Neuronal stem cell (in vitro differentiated cells): ENCODE data around the gene ADTRP.

Experiments used
- DNase-seq: peaks from one replicate; pipeline ENCODE4 v3.0.0-alpha.2; 2013; ENCODE audit warnings: low spot score
- H2AFZ ChIP-seq: one replicate; pipeline ENCODE4 v1.6.1; 2013; ENCODE audit warnings: mild to moderate bottlenecking, low read length, inconsistent platforms
- H2AK5ac ChIP-seq: 2 replicates; pipeline ENCODE4 v1.6.1; 2013; ENCODE audit warnings: low read depth, mild to moderate bottlenecking, inconsistent platforms, low read length, moderate library complexity, mixed read lengths
- H2BK120ac ChIP-seq: 2 replicates; pipeline ENCODE4 v1.6.1; 2013; ENCODE audit warnings: low read depth, mild to moderate bottlenecking, inconsistent platforms, low read length, moderate library complexity, mixed read lengths
- H2BK12ac ChIP-seq: one replicate; pipeline ENCODE4 v1.6.1; 2013; ENCODE audit warnings: low read length, inconsistent platforms
- H2BK15ac ChIP-seq: 2 replicates; pipeline ENCODE4 v1.6.1; 2013; ENCODE audit warnings: mild to moderate bottlenecking, low read length, inconsistent platforms, mixed read lengths
- H2BK5ac ChIP-seq: one replicate; pipeline ENCODE4 v1.6.1; 2013; ENCODE audit warnings: inconsistent platforms, mild to moderate bottlenecking, low read length, moderate library complexity
- H3K14ac ChIP-seq: one replicate; pipeline ENCODE4 v1.6.1; 2013; ENCODE audit warnings: low read length, inconsistent platforms
- H3K18ac ChIP-seq: 2 replicates; pipeline ENCODE4 v1.6.1; 2013; ENCODE audit warnings: low read length, inconsistent platforms
- H3K23ac ChIP-seq: 2 replicates; pipeline ENCODE4 v1.6.1; 2013; ENCODE audit warnings: low read depth, mild to moderate bottlenecking, mixed read lengths, low read length, inconsistent platforms; ENCODE audit not compliant: poor library complexity
- H3K27ac ChIP-seq: replicated peaks from 3 replicates; pipeline ENCODE4 v1.5.1; 2013; ENCODE audit warnings: low read length, inconsistent platforms
- H3K27me3 ChIP-seq, 3 experiments: 2 replicates each; pipeline ENCODE4 v1.6.1; 2013; ENCODE audit warnings: low read length in 3 of 3, mild to moderate bottlenecking in 2 of 3, inconsistent platforms in 1 of 3, low read depth in 1 of 3, mixed read lengths in 1 of 3, moderate library complexity in 1 of 3; ENCODE audit not compliant: control insufficient read depth in 3 of 3, insufficient read depth in 3 of 3
- H3K36me3 ChIP-seq, 2 donors: replicated peaks in 1 of 2; 2 replicates each; pipeline ENCODE4 v1.6.1; 2013; ENCODE audit warnings: low read length in 2 of 2; ENCODE audit not compliant: control insufficient read depth in 2 of 2, insufficient read depth in 2 of 2
- H3K4ac ChIP-seq: 2 replicates; pipeline ENCODE4 v1.6.1; 2013; ENCODE audit warnings: inconsistent platforms, mild to moderate bottlenecking, low read length, moderate library complexity
- H3K4me1 ChIP-seq, 2 donors: 1 replicate in 1 of 2; 2 replicates in 1 of 2; pipeline ENCODE4 v1.6.1; 2013; ENCODE audit warnings: low read length in 2 of 2, low read depth in 1 of 2; ENCODE audit not compliant: control insufficient read depth in 2 of 2, insufficient read depth in 1 of 2
- H3K4me2 ChIP-seq: one replicate; pipeline ENCODE4 v1.6.1; 2013; ENCODE audit warnings: mild to moderate bottlenecking, low read length, inconsistent platforms; ENCODE audit not compliant: insufficient read depth, poor library complexity, severe bottlenecking
- H3K4me3 ChIP-seq, 2 donors: 2 replicates each; pipeline ENCODE4 v1.5.1; 2013; ENCODE audit warnings: low read length in 2 of 2, mild to moderate bottlenecking in 2 of 2, inconsistent platforms in 1 of 2, moderate library complexity in 1 of 2
- H3K79me1 ChIP-seq: one replicate; pipeline ENCODE4 v1.6.1; 2013; ENCODE audit warnings: low read depth, mild to moderate bottlenecking, inconsistent platforms, low read length, moderate library complexity
- H3K9ac ChIP-seq: one replicate; pipeline ENCODE4 v1.6.1; 2013; ENCODE audit warnings: mild to moderate bottlenecking, low read depth, low read length, inconsistent platforms; ENCODE audit not compliant: poor library complexity
- H3K9me3 ChIP-seq, 2 donors: replicated peaks in 1 of 2; 2 replicates each; pipeline versions ENCODE3 to v1.6.1; 2013; ENCODE audit warnings: low read length in 2 of 2, mild to moderate bottlenecking in 2 of 2, inconsistent platforms in 1 of 2, low read depth in 1 of 2, mixed read lengths in 1 of 2, moderate library complexity in 1 of 2; ENCODE audit not compliant: control insufficient read depth in 2 of 2, insufficient read depth in 1 of 2
- H4K8ac ChIP-seq: one replicate; pipeline ENCODE4 v1.6.1; 2013; ENCODE audit warnings: low read depth, mild to moderate bottlenecking, inconsistent platforms, low read length, moderate library complexity
- H4K91ac ChIP-seq: one replicate; pipeline ENCODE4 v1.6.1; 2013; ENCODE audit warnings: low read length, low read depth, mild to moderate bottlenecking, inconsistent platforms; ENCODE audit not compliant: poor library complexity
- WGBS, 2 donors: extraction: QIAGEN DNeasy Blood & Tissue Kit; methylation state at CpG; one replicate each; pipeline ENCODE4 v1.1.7; 2013; ENCODE audit warnings: missing lambda C conversion rate in 2 of 2, mixed read lengths in 1 of 2; ENCODE audit not compliant: insufficient read length in 2 of 2, insufficient replicate concordance in 1 of 2; ENCODE audit errors: extremely low coverage in 2 of 2; 5-methylcytosine and 5-hydroxymethylcytosine counted together

ADTRP gene

GRCh38 chr6:11821781-11822180, 43.2 kb upstream of the ADTRP start:
- Histone ChIP-seq H3K9me3 (peaks cover 0 to 3% of the 10 kb centered on the region in 2 donors), H2AFZ (no peak overlapping the region), H3K23ac (no peak overlapping the region), H4K8ac (no peak overlapping the region), H3K9ac (no peak overlapping the region), H2BK120ac (no peak overlapping the region), H3K14ac (no peak overlapping the region), H2BK12ac (no peak overlapping the region), H2AK5ac (no peak overlapping the region), H3K4me1 (no peaks in the 10 kb centered on the region), H3K4me2 (no peak overlapping the region), H3K4ac (no peak overlapping the region), H3K27me3 (no peaks in the 10 kb centered on the region), H3K18ac (no peak overlapping the region), H3K4me3 (no peak overlapping the region), H4K91ac (no peak overlapping the region), H2BK15ac (no peak overlapping the region), H3K79me1 (no peaks in the 10 kb centered on the region), H3K27ac (no peak overlapping the region), H2BK5ac (no peak overlapping the region), H3K36me3 (no peaks in the 10 kb centered on the region)
- WGBS, 2 donors, result no CpG with 5 or more reads among the region's 3 CpGs
- DNase-seq, result no peak

DNA sequence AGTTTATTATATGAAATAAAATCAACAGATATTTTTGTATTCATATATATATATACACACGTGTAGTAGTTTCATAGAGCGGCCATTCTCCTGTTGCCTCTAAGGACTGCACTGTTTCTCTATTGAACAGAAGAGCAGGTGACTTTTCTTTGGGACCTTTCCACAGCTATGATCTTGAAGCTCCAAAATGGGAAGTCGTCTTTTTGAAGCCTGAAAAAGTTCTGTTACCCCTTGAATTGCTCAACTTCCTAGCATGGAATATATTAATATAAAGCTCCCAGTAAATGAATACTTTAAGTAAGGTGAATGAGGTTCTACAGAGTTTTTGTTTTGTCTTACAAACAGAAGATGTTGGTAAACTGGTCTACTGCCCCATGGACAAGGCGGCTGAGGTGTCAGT, 42.2 kb upstream of the ADTRP start:
- H2BK120ac ChIP-seq, result no peak overlapping the region
- H3K9me3 ChIP-seq, result peaks cover 0 to 3% of the 10 kb centered on the region in 2 donors
- H2BK12ac ChIP-seq, result no peak overlapping the region
- no peak overlapping the region for H3K9ac ChIP-seq
- H2BK5ac ChIP-seq, result no peak overlapping the region
- no peak overlapping the region for H4K91ac ChIP-seq
- H3K14ac ChIP-seq, result no peak overlapping the region
- H3K23ac ChIP-seq, result no peak overlapping the region
- H3K27ac ChIP-seq, result no peak overlapping the region
- H3K27me3 ChIP-seq, result no peaks in the 10 kb centered on the region
- no peak overlapping the region for H3K4me3 ChIP-seq
- H3K79me1 ChIP-seq, result no peaks in the 10 kb centered on the region
- no peak overlapping the region for H2BK15ac ChIP-seq
- no CpG with 5 or more reads among the region's 4 CpGs for WGBS, 2 donors
- no peak overlapping the region for H3K18ac ChIP-seq
- no peak overlapping the region for H4K8ac ChIP-seq
- H3K4me1 ChIP-seq, result no peaks in the 10 kb centered on the region
- H3K4ac ChIP-seq, result no peak overlapping the region
- no peaks in the 10 kb centered on the region for H3K36me3 ChIP-seq
- DNase-seq, result no peak
- no peak overlapping the region for H2AK5ac ChIP-seq
- no peak overlapping the region for H2AFZ ChIP-seq
- no peak overlapping the region for H3K4me2 ChIP-seq

GRCh38 chr6:11819486-11819885, 40.9 kb upstream of the ADTRP start:
- no peak overlapping the region for H2BK12ac ChIP-seq
- no peaks in the 10 kb centered on the region for H3K79me1 ChIP-seq
- H2BK15ac ChIP-seq, result no peak overlapping the region
- H3K4ac ChIP-seq, result no peak overlapping the region
- H2BK5ac ChIP-seq, result no peak overlapping the region
- H3K9me3 ChIP-seq, result peaks cover 0 to 3% of the 10 kb centered on the region in 2 donors
- no peak overlapping the region for H3K4me3 ChIP-seq
- no peak overlapping the region for H2AK5ac ChIP-seq
- H3K27ac ChIP-seq, result no peak overlapping the region
- no peak overlapping the region for H3K14ac ChIP-seq
- no peak overlapping the region for H3K4me2 ChIP-seq
- H4K8ac ChIP-seq, result no peak overlapping the region
- H3K36me3 ChIP-seq, result no peaks in the 10 kb centered on the region
- no peak overlapping the region for H4K91ac ChIP-seq
- H3K18ac ChIP-seq, result no peak overlapping the region
- no peak overlapping the region for H3K23ac ChIP-seq
- no peak overlapping the region for H3K9ac ChIP-seq
- H3K27me3 ChIP-seq, result no peaks in the 10 kb centered on the region
- no peaks in the 10 kb centered on the region for H3K4me1 ChIP-seq
- no CpG with 5 or more reads among the region's 3 CpGs for WGBS, 2 donors
- H2BK120ac ChIP-seq, result no peak overlapping the region
- no peak overlapping the region for H2AFZ ChIP-seq
- no peak for DNase-seq

DNA sequence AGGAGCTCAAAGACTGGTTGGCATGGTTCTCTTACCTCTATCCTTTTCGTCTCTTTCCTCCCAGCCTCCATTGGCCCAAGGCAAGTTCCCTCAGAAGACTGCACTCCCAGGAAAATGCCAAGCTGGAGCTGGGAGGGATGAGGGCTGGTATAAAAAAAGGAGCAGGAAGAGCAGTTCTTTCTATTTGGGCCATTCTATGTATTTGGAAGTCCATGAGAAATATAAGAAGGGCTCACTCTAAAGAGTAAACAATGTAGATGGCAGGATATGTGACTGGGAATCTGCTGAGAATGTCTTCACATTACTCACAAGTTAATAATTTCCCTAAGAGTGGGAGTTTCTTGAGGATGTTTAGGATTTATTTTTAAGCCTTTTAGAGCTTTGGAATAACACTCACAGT, 36.6 kb upstream of the ADTRP start:
- Histone ChIP-seq H3K4me3 (no peak overlapping the region), H2BK120ac (no peak overlapping the region), H3K14ac (no peak overlapping the region), H3K4me1 (peaks cover 0 to 1% of the 10 kb centered on the region in 2 donors), H4K91ac (no peak overlapping the region), H4K8ac (no peak overlapping the region), H2BK15ac (no peak overlapping the region), H2BK5ac (no peak overlapping the region), H2AFZ (no peak overlapping the region), H3K27me3 (no peaks in the 10 kb centered on the region), H3K36me3 (no peaks in the 10 kb centered on the region), H2BK12ac (no peak overlapping the region), H3K4me2 (no peak overlapping the region), H2AK5ac (no peak overlapping the region), H3K9me3 (peaks cover 0 to 3% of the 10 kb centered on the region in 2 donors), H3K79me1 (no peaks in the 10 kb centered on the region), H3K9ac (no peak overlapping the region), H3K18ac (no peak overlapping the region), H3K27ac (no peak overlapping the region), H3K4ac (no peak overlapping the region), H3K23ac (no peak overlapping the region)
- WGBS, 2 donors, result no CpG with 5 or more reads among the region's 1 CpG
- no peak for DNase-seq
